HAP-1 (cell line): ENCODE measurements around the gene SIAE.

Source experiments
- DNase-seq, 2 experiments: peaks; one replicate each; pipeline ENCODE4 v3.0.0-alpha.2; 2016 to 2020; ENCODE audit warnings: low spot score in 2 of 2
- H3K27me3 ChIP-seq: fragments of 250-450 bp; sonication (Bioruptor Pico); 2 replicates; pipeline ENCODE4 v1.5.1; 2020; ENCODE audit warnings: low read depth, mild to moderate bottlenecking, moderate library complexity
- H3K36me3 ChIP-seq: fragments of 250-450 bp; sonication (Bioruptor Pico); replicated peaks from 2 replicates; pipeline ENCODE4 v1.5.1; 2020; ENCODE audit warnings: mild to moderate bottlenecking
- H3K4me1 ChIP-seq: fragments of 250-450 bp; sonication (Bioruptor Pico); 2 replicates; pipeline ENCODE4 v1.5.1; 2020; ENCODE audit warnings: mild to moderate bottlenecking
- H3K4me3 ChIP-seq: fragments of 250-450 bp; sonication (Bioruptor Pico); 2 replicates; pipeline ENCODE4 v1.5.1; 2020; ENCODE audit warnings: mild to moderate bottlenecking, moderate library complexity
- H3K9me3 ChIP-seq: fragments of 250-450 bp; sonication (Bioruptor Pico); 2 replicates; pipeline ENCODE4 v1.5.1; 2020; ENCODE audit warnings: mild to moderate bottlenecking, moderate library complexity
- in situ Hi-C: fragments of 300-500 bp; cut with MboI; formaldehyde crosslinking; loops from 3 replicates; pipeline ENCODE4 v1.14.3; 2020; ENCODE audit warnings: low sequenced_read_pairs, inconsistent platforms, mixed read lengths

Gene SIAE

GRCh38 chr11:124681421-124681820, 7.9 kb upstream of the SIAE start:
- Histone ChIP-seq H3K4me1 (no peaks in the 10 kb centered on the region), H3K36me3 (no peaks in the 10 kb centered on the region), H3K27me3 (no peaks in the 10 kb centered on the region; the same call in 1 of the 2 replicates), H3K9me3 (peaks cover 2% of the 10 kb centered on the region), H3K4me3 (no peak overlapping the region)
- no peak for DNase-seq
- in situ Hi-C loops, result no loop called here

DNA sequence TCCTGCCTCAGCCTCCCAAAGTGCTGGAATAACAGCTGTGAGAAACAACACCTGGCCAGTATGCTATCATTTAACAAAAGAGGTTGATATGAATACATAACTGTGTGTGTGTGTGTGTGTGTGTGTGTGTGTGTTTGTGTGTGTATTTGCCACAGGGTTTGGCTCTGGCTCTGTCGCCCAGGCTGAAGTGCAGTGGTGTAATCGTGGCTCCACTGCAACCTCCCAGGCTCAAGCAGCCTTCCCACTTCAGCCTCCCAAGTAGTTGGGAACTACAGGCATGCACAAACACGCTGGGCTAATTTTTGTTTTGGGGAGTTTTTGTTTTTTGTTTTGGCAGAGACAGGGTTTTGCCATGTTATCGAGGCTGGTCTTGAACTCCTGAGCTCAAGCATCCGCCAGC, 4.9 kb upstream of the SIAE start:
- peaks cover 4% of the 10 kb centered on the region; the same call in 1 of the 2 replicates for H3K4me1 ChIP-seq
- no peaks in the 10 kb centered on the region for H3K36me3 ChIP-seq
- no peaks in the 10 kb centered on the region; the same call in 1 of the 2 replicates for H3K27me3 ChIP-seq
- H3K4me3 ChIP-seq, result no peak overlapping the region
- DNase-seq, result no peak
- in situ Hi-C loops, result no loop called here
- peaks cover 2% of the 10 kb centered on the region for H3K9me3 ChIP-seq

- Histone ChIP-seq H3K4me1 (peaks cover 11% of the 10 kb centered on the region), H3K36me3 (no peaks in the 10 kb centered on the region), H3K27me3 (no peaks in the 10 kb centered on the region; the same call in 1 of the 2 replicates), H3K9me3 (no peaks in the 10 kb centered on the region), H3K4me3 (no peak overlapping the region)
- in situ Hi-C loops, result no loop called here
- no peak for DNase-seq
Measured at GRCh38 chr11:124676386-124676785, 2.8 kb upstream of the SIAE start.

DNA sequence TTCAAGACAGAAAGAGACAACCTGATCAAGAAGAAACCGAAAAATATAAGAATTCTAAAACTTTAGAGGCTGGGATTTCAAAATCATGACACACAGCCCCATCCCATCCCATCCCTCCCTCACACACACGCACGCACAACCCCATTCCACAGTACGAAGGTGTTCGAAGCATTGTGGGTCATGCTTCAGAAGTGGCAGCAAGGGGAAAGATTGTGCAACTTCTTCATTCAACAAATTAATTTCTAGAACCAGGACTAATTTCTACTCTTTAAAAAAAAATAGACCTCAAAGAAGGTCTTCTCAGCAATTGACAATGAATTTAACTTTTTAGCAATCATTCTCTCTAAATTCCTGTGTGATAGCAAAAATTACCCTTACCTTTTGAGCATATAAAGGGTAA, 1.0 kb upstream of the SIAE start:
- H3K36me3 ChIP-seq, result no peaks in the 10 kb centered on the region
- DNase-seq, result no peak
- H3K27me3 ChIP-seq, result no peaks in the 10 kb centered on the region; the same call in 1 of the 2 replicates
- H3K9me3 ChIP-seq, result no peaks in the 10 kb centered on the region
- in situ Hi-C loops, result loop anchor here (5.0 kb wide), 1 partner anchor 88 kb away; the partner anchor contains the start of gene ESAM
- peaks cover 11% of the 10 kb centered on the region for H3K4me1 ChIP-seq
- H3K4me3 ChIP-seq, result peak overlapping the region; percentile 79

DNA sequence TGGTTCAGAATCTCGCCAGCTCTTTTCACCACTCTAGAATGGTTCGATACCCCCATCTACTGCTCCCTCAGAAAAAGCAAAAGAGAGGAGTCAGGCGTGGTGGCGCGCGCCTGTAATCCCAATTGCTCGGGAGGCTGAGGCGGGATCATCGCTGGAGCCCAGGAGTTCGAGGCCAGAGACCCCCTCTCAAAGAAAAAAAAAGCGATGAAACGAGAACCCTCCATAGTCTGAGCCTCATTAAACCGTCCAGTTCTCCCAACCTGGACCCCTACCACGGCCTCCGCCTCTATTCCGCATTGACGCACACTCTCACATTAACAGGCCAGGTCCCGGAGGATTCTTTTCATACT, 604 bp upstream of the SIAE start:
- in situ Hi-C loops, result loop anchor here (5.0 kb wide), 1 partner anchor 88 kb away; the partner anchor contains the start of gene ESAM
- Histone ChIP-seq H3K4me3 (peak overlapping the region; percentile 79), H3K27me3 (no peaks in the 10 kb centered on the region), H3K4me1 (peaks cover 11% of the 10 kb centered on the region), H3K36me3 (no peaks in the 10 kb centered on the region), H3K9me3 (no peaks in the 10 kb centered on the region)
- DNase-seq, result no peak

- Histone ChIP-seq H3K9me3 (no peaks in the 10 kb centered on the region), H3K27me3 (no peaks in the 10 kb centered on the region), H3K36me3 (peaks cover 7% of the 10 kb centered on the region), H3K4me3 (peak overlapping the region; percentile 79), H3K4me1 (peaks cover 11% of the 10 kb centered on the region)
- in situ Hi-C loops, result loop anchor here (5.0 kb wide), 1 partner anchor 90 kb away; the partner anchor contains the start of gene ESAM
- no peak for DNase-seq
Measured at GRCh38 chr11:124672536-124673215, 863 bp downstream of the SIAE start.

DNA sequence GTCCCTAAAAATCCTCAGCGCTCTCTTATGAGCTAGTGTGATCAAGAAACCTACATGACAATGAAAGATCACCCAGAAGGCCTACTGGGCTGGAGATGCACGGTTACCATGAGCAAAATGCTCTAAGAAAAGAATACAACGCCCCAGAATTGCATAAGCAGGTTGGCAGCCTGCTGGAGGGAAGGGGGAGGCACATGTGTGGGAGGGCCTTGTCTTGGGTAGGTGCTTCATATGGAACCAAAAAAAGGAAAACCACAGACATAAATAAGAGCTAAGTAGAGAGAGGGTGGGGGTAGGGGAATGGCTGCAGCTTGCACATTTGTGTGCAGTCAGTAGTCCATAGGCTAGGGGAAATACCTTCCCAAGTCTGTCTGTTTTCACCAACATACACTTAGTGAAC, 2.8 kb downstream of the SIAE start:
- Histone ChIP-seq H3K9me3 (no peaks in the 10 kb centered on the region), H3K36me3 (peaks cover 7% of the 10 kb centered on the region), H3K4me1 (peaks cover 11% of the 10 kb centered on the region), H3K27me3 (no peaks in the 10 kb centered on the region), H3K4me3 (no peak overlapping the region)
- in situ Hi-C loops, result loop anchor here (5.0 kb wide), 1 partner anchor 92 kb away; the partner anchor contains the start of gene ESAM
- peak in 1 of 2 experiments; percentile 15 for DNase-seq

DNA sequence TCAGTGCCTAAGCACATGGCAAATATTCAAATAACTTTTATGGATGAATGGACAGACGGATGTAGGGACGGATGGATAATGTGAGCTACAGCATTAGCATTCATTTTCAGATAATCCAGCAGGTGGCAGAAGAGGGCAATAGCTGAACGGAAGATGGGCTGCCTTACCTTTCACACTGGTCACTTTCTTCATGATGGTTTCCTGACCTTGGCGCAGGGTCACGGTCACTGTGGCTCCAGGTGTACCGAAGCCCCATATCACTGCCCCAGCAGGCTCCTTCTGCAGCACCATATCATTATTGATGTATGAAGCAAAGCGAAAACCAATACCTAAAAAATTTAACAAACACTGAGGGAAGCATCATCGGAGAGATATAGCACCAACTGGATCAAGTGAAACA, 4.3 kb downstream of the SIAE start:
- in situ Hi-C loops, result no loop called here
- DNase-seq, result peak; percentile 47 to 60
- Histone ChIP-seq H3K4me1 (peaks cover 8% of the 10 kb centered on the region), H3K9me3 (no peaks in the 10 kb centered on the region), H3K4me3 (no peak overlapping the region), H3K36me3 (peaks cover 7% of the 10 kb centered on the region), H3K27me3 (no peaks in the 10 kb centered on the region)

- no peaks in the 10 kb centered on the region for H3K27me3 ChIP-seq
- no peak for DNase-seq
- peaks cover 7% of the 10 kb centered on the region for H3K36me3 ChIP-seq
- H3K9me3 ChIP-seq, result no peaks in the 10 kb centered on the region
- H3K4me1 ChIP-seq, result peaks cover 2% of the 10 kb centered on the region; the same call in 1 of the 2 replicates
- in situ Hi-C loops, result no loop called here
- no peak overlapping the region for H3K4me3 ChIP-seq
Measured at GRCh38 chr11:124667601-124668000, 5.9 kb downstream of the SIAE start.

DNA sequence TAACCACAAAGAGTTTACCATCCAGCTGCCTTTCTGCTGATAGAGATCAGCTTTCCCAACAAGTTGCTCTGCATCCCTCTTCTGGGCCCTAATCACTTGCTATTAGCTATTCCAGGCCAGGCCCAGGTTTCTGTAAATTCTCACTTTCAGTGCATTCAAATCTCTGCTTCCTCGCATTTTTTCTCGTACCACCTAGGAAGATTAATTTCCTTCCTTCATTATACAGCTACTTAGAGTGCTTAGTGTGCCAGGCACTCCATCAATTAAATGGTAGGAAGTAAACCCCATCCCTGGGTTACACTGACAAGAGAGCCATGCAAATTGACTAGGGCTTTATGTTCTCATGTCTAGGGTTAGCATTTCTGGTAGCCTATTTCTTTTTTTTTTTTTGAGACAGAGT, 9.7 kb downstream of the SIAE start:
- Histone ChIP-seq H3K4me3 (no peak overlapping the region), H3K9me3 (no peaks in the 10 kb centered on the region), H3K27me3 (no peaks in the 10 kb centered on the region), H3K36me3 (peaks cover 7% of the 10 kb centered on the region), H3K4me1 (no peaks in the 10 kb centered on the region)
- in situ Hi-C loops, result no loop called here
- no peak for DNase-seq

- H3K9me3 ChIP-seq, result no peaks in the 10 kb centered on the region
- in situ Hi-C loops, result no loop called here
- H3K27me3 ChIP-seq, result no peaks in the 10 kb centered on the region
- H3K4me1 ChIP-seq, result no peaks in the 10 kb centered on the region
- no peak overlapping the region for H3K4me3 ChIP-seq
- no peak for DNase-seq
- H3K36me3 ChIP-seq, result no peaks in the 10 kb centered on the region
Measured at GRCh38 chr11:124662106-124662505, 11.4 kb downstream of the SIAE start.

DNA sequence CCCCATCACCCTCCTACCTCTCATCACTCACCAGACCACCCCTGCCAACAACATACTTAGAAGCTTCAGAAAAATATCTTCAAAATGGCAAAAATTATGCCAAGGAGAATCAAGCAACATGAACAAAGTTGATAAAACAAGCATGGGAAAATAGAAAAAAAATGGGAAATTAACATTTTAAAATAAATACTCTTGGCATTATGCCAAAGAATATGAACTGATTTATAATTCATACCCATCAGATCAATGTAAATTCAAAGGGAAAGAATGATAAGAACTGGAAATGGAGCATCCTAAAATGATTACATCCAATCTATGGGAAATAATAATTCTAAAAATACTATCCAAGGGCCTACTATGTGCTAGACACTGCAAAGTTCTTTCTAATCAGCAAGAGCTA, 12.0 kb downstream of the SIAE start:
- no peak overlapping the region for H3K4me3 ChIP-seq
- no peak for DNase-seq
- H3K4me1 ChIP-seq, result no peaks in the 10 kb centered on the region
- in situ Hi-C loops, result no loop called here
- H3K36me3 ChIP-seq, result no peaks in the 10 kb centered on the region
- H3K27me3 ChIP-seq, result no peaks in the 10 kb centered on the region
- no peaks in the 10 kb centered on the region for H3K9me3 ChIP-seq

- H3K27me3 ChIP-seq, result no peaks in the 10 kb centered on the region
- in situ Hi-C loops, result no loop called here
- DNase-seq, result no peak
- no peaks in the 10 kb centered on the region for H3K36me3 ChIP-seq
- H3K9me3 ChIP-seq, result no peaks in the 10 kb centered on the region
- no peak overlapping the region for H3K4me3 ChIP-seq
- no peaks in the 10 kb centered on the region for H3K4me1 ChIP-seq
Measured at GRCh38 chr11:124658986-124659385, 14.6 kb downstream of the SIAE start.

DNA sequence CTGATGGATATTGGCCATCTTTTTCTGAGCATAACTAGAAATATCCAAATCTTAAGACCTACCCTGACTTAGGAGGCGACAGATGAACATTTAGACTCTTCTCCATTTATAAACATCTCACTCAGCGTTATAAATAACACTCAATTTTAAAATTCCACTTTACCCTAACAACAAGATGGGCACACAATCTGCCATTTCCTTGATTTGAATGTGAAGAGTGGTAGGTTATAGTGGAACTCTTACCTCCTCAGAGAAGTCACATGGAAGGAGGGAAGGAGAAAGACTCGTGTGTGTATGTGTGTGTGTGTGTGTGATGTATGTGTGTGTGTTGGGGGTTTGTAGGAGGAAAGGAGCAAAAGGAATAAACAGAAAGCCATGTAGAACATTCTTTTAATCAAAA, 15.0 kb downstream of the SIAE start:
- Histone ChIP-seq H3K27me3 (no peaks in the 10 kb centered on the region), H3K9me3 (no peaks in the 10 kb centered on the region), H3K4me1 (no peaks in the 10 kb centered on the region), H3K36me3 (no peaks in the 10 kb centered on the region), H3K4me3 (no peak overlapping the region)
- in situ Hi-C loops, result no loop called here
- no peak for DNase-seq

GRCh38 chr11:124657904-124658303, 15.6 kb downstream of the SIAE start:
- Histone ChIP-seq H3K27me3 (no peaks in the 10 kb centered on the region), H3K4me1 (no peaks in the 10 kb centered on the region), H3K9me3 (no peaks in the 10 kb centered on the region), H3K36me3 (no peaks in the 10 kb centered on the region), H3K4me3 (no peak overlapping the region)
- in situ Hi-C loops, result no loop called here
- no peak for DNase-seq
